COLO829 (cell line): ENCODE results near the gene RALB.
A peak's percentile ranks its signal among the peaks of the same experiment; 100 is the strongest.

Experiments used
- DNase-seq: peaks from one replicate; pipeline ENCODE4 v3.0.0; 2012; ENCODE audit warnings: low spot score

The RALB gene, protein sequence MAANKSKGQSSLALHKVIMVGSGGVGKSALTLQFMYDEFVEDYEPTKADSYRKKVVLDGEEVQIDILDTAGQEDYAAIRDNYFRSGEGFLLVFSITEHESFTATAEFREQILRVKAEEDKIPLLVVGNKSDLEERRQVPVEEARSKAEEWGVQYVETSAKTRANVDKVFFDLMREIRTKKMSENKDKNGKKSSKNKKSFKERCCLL

DNA sequence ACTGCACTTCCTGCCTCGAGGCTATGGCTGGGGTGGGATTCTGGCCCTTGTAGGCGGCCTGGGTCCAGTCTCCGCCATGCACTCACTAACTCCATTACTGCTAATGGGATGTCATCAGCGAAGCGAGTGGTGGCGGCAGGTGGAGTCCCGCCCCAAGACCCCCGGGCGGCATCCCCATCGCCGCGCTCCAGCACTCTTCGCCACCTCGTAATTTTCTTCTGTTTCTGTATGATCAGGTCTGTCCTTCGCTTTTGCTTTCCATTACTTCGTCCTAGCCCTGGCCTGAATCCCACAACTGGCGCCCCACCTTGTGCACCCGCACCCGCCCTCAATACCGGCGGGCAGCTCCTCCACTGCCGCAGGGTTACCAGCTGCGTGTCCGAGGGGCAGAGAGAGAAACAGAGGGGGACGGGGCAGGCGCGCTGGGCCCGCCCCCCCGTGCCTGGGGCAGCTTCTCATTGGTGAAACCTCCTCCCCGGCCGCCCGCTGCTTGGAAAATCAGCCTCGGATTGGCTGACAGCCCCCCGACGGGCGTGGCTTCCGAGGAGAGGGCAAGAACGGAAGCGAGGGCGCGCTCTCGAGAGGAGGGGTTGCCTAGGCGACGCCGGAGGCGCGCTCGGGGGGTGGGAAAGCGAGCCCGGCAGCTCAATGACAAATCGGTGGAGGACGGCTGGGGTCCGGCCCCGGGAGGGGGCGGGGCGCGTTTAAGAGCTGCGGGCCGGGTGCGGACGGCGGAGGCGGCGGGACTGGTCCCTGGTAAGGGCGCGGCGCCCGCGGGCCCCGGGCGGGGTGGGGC lies at the start of gene RALB:
TSS of gene RALB (plus strand) at position 628 of the 796 bp plus-strand sequence. CDS start 25,813 bp downstream, outside the sequence.
- peak; percentile 98 for DNase-seq

DNA sequence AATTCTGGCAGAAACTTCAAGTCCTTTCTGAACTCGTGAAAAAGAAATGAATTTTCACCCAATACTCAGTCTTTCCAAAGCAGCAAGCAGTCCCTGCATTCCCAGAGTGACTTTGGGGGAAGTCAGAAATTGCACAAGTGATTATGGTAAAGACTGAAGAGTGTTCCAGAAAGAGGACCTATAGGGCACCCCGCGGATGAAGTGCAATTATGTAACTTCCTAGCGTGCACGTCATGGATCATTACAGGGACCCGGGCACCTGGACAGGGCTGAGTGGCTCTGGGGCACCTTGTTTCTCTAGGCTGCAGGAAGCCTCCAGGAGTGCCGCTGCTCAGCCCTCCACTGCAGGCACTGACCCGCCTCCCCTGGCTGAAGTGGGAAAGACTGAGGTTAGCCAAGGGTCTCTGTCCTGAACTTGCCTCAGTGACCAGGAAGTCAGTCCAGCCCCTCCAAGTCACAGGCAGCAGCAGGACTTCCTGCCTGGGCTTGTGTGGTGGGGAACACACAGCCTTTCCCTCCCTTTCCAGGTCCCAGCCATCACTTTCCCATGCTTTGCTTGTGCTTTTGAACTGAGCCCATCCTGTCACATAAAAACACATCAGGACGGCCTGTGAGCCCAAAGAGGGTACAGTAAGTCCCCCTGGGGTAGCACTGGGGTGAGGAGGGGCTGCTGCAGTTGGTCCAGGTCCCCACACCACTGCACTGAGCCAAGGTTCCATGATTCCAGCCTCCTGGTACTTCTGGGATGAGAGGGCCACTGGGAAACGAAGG lies 49.2 kb upstream of the RALB start:
- DNase-seq, result no peak

DNA sequence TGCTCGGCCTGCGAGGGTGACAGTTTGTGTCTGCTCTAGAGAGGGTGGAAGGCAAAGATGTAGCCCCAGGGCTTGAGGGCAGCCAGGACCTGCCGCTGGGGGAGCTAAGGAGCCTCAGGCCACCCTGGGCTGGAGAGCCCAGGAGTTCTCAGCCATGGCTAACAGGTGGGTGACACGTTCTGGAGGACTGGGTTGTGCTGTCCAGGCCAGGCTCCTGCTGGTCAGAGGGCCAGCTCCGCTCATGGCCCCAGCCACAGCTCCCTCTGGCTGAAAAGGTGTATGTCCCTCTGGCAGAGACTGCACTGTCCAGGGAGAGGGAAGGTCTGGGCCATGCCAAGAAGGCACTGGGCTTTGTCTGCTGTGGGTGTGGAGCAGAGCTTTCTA lies 48.6 kb upstream of the RALB start:
- no peak for DNase-seq

DNA sequence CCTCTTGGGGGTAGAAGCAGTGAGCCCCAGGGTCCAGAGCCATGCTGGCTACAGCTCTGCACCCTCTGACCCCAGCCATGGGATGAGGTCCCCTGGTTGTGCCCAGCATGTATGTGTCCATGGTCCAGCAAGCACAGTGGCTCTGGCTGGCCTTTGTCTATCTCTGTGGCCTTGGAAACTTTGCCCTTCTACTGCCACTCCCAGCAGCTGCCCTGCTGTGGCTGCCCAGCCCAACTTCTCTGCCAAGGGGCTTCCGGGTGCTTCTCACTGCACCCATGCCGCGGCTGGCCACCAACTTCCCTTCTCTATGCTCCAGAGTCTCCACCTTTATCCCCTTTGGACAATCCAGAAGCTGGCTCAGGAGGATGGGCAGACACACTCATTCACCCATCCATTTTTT lies 48.2 kb upstream of the RALB start:
- DNase-seq, result no peak

DNA sequence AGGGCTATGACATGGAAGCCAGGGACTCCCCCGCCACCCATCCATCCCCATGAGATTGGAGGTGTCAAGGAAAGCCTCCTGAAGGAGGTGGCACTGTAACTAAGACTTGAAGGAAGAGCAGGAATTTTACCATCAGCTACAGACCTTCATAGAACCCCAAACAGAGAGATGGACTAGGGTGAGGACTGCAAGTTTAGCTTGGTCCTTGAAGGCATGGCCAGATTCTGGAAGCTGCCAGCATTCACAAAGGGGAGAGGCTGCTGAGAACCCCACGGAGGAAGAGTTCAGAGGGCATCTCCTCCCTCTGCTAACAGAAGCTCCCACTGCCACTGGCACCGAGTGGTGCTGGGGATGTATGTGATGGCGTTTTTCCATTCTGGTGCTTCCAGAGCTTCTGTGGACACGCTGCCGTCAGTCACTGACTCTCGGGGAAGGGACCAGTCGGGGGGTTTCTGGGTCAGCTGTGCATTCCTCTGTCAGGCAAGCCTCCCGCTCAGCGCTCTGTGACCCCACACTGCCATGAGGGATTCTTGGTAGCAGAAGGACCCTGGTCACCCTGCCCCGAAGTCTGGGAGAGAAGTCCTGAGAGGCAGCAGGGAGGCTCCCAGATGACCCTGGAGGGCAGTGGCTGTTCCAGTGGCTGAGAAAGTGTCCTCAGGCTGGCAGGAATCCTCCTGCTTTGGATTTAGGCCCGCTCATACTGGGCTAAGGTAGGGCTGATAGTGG lies 47.5 kb upstream of the RALB start:
- DNase-seq, result no peak

DNA sequence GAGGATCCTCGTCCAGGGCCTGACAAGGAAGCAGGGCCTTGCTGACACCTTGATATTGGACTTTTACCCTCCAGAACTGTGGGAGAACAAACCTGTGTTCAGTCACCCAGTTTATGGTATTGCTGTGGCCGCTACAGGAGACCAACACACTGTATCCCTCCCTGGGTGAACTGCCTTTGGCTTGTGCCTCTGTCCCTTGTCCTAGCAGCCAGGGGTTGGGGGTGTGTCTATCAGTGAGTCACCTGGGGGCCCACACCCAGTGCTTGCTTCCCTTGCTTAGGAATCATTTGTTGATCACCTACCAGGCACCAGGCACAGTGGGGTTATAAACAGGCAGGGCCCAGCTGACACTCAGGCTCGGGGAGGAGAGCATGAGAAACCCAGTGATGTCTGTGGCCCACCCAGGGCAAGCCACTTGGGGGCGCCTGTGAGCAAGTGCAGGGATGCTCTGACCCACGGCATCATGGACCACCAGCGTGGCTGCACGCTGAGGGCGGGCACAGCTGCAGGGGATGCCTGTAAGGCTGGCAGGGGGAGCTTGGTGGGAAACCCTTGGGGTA lies 46.5 kb upstream of the RALB start:
- DNase-seq, result no peak

DNA sequence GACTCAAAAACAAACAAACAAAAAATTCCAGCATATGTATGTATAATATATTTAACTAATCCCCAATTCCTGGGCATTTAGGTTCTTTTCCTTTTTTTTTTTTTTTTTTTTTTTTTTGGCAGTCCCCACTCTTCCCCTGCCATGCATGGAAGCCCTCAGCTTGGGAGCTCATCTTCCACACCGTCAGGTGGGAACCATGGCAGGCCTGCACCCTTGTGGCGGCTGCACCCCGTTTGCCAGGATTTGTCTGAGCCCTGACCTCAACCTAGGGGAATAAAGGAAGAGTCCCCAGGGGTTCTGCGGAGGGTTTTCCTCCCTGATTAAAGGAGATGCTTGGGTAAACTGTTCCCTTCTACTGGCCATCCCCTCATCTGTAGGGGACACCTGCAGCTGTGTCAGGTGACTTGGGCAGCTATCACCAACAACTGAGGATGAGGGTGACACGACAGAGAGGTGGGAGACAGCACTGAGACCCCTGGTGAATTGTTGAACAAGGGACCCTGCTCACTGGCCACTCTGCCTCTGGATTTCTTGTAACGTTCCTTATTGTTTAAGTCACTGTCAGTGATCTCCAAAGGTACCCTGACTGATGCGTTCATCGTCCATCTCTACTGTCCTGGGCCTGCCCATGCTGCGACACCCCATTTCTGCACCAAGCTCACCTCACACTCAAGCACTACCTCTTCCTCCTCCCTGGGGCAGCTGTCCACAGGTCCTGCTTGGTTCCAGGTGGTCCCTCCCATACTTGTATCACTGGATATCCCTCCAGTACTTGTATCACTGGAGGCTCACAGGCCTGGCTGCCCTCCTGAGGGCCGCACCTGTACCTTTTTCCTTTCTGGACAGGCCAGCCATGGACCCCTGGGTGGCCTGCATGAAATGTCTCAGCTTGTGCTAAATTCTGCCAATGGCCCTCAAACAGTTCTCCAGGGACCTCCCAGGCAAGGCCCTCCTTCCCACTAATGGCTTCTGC lies 44.0 kb upstream of the RALB start:
- DNase-seq, result no peak

DNA sequence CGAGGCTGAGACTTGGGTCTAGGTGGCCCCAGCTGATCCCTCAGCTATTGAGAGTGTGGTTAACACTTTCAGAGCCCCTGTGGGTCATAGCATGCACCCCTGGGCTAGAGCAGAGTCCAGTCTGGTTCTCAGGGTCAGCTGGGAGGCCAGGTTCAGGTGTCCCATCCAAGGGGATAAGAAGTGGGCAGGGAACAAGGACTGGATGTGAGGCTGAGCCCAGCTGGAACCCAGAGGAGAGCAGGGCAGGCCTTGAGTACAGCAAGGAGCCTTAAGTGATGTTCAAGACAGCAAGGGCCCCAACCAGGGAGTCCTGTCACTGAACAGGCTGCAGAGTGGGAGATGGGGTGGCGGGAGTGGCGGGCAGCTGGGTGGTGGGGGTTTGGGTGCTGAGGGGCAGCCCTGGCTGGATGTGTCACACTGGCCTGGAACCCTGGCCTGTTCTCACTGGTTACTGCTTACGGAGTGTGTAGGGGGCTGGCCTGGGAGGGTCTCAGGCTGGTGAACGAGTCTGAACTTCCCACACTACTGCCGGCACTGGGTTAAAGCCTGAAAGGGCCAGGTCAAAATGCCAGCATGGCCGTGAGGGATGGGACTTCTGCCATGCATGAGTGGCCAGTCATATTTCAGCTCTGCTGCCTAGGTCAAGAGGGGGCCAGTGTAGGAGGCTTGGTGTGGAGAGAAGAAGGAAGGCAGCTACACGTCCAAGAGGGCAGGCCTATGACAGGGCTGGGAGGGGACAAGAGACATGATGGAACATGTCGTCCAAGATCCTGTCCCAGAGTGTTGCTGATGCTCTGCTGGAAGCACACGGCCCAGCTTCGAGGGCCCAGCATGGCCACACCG lies 43.0 kb upstream of the RALB start:
- no peak for DNase-seq

DNA sequence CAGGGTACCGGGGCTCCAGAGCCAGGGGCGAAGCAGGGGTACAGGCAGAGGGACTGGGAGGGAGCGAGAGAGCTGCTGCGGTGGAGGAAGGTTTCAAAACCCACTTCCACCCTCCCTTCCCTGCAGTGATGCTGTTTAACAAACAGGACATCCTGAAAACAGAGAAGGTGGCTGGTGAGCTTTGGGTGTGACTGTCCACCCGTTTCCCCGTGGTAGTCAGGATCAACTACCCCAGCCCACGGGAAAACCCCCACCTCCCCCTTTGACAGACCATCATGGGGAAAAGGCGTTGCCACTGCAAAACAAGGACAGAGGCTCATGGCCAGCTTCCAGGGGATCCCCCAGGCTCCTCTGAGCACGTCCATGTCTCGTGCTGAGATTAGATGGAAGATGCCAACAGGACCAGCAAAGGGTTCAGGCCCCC lies 42.4 kb upstream of the RALB start:
- no peak for DNase-seq

DNA sequence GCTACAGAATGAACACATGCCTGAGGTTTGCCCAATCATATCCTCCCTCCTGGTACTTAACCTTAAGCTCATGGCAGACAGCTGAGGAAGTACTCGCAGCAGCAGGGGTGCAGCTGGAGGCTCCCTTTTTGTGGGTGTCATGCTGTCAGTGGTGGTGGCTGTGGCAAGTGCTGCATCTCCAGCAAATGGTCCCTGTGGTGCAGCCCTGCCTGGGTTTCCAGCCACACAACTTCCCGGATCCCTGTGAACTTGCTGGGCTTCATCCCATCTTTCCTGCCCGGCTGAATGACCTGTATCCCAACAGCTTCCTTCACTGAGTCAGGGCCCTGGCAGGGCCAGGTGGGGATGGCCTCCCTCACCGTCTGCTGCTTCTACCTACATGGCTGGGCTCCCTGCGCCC lies 34.5 kb upstream of the RALB start:
- no peak for DNase-seq

DNA sequence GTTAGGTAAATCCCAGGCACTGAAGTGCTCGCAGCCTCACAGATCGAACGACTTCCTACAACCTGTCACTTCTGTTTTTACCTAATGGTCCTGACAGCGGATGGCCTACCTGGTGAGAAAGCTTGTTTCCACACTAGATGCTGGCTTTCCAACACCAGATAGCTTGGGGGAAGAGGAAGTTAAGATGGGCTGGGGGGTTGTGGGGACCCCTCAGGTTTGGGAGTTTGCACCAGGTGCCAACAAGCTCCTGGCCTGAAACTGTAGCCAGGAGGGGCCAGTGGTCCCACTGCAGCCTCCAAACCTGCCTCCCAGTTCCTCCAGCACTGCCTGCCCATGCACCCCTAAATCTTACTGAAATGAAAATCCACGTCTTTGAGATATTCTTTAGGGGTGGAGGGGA lies 33.4 kb upstream of the RALB start:
- no peak for DNase-seq

DNA sequence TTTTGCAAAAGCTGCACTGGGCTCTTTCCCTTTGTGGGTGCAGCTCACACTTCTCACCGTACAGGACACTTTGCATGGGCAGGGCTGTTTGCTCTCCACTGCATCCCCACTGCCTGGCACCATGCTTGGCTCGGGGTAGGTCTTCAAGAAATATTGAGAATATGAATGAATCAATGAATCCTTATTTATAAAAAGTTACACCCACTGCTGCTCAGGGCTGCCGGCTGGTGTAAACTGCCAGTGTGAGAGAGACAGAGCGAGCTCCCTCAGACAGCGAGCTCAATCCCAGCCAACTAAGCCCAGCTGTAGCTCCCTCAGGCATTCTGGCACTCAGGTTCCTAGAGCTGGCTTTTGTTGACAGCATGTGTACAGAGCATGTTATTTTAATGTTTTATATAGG lies 32.9 kb upstream of the RALB start:
- no peak for DNase-seq

DNA sequence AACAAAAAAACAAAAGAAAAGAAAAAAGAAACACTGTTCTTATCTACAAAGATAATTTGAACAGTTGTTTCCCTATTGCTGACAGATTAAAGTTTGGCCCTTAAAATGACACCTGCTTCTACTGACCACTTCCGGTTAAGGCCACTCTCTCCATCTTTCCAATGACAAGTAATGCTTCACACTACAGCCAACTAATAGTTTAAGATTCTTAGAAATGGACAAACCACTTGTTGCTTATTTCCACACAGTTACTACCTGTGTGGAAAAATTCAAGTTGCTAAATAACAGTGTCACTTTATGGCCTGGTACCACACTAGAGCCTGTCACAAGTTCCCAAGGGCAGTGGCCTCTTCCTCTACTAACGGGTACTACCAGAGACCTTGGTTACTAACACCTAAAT lies 31.9 kb upstream of the RALB start:
- no peak for DNase-seq

DNA sequence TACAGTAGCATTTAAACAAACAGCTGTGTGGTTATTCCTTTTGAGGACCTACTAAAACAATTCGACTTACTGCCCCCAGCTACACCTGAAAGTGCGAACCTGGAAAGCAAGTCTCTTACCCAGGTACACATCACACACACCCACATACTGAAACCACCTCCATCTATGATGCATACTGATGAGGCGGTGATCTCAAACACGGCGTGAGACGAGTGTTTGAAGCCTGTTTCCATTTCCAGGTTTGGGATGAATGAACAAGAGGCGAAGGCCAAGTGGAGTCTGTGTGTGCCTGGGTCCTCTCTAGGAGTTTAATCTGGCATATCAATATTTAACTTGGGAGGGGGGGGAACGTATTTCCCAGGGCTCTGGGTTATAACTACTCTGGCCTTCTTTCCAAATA lies 31.0 kb upstream of the RALB start:
- DNase-seq, result no peak

DNA sequence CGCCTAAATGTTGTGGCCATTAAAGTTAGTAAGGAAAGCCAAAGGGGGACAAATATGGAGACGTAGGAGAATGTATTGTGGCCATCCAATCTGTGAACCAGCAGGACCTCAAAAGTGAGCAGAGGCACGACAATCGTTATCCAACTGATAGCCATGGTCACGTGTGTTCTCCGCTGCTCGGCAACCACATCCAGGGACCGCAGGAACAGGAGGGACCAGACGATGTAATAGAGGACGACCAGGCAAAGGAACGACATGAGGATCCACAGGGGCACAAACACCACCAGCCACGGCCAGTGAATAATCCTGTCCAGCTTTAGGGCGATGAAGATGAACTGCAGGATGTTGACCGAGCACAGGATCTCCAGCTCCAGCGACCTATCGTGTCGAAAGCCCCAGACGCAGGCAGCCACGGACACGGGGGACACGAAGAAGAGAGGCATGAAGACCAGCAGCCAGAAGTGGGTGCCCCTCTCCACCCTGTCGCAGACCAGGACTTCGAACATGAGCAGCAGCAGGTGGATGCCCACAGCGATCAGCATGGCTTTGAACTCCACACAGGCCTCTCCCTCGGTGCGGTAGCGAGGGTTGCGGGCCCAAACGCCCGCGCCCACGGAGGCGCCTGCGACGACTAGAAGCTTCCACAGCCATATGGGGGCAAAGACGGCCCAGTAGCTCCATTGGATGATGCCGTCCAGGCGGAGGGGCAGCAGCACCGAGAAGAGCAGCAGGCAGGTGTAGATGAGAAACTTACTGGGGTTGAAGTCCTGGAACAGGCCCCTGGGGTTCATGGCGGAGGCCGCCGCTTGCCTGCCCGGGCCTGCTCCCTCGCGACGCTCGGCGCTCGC lies 30.2 kb upstream of the RALB start:
- no peak for DNase-seq

DNA sequence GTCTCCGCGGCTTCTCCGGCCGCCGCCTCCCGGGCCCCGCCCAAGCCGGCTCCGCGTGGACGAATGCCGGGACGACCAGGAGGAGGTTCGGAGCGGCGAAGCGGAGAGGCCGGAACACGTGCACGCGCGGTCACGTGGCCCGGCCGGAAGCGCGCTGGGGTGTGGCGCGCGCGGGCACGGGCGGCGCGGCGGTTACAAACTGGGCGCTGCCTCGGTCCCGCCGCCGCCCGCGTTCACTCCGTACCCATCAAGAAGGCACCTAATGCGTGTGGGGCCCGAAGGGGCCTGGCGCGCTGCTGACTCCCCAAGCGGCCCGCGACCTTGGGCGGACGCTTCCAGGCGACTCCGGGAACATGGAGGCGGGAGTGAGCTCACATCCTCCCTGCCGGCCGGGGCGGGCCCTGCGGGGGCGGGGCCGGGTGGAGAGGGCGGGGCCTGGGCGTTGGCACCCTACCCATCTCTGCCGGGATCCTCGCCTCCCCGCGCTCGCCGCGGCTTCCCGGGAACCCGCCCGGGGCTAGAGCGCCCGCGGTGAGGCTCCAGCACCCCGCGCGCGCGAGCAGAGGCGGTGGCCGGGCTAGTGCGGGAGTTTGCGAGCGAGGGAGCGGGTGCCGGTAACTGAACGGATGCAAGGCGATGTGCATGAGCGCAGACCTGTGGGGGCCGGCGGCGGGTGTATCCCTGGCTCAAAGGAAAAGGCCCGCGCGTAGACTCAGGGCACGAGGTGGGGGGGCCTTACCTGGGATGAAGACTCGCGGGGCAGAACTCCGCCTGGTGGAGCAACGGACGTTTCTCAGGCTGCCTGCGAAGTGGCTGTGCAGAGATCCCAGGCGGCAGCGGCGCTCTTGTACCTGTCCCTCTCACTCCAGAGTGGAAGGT lies 29.4 kb upstream of the RALB start, which contains the start of gene TMEM185B:
TSS of gene TMEM185B (minus strand) at position 367 of the 879 bp plus-strand sequence. CDS start 424 bp downstream, outside the sequence.
- peak; percentile 87 for DNase-seq

DNA sequence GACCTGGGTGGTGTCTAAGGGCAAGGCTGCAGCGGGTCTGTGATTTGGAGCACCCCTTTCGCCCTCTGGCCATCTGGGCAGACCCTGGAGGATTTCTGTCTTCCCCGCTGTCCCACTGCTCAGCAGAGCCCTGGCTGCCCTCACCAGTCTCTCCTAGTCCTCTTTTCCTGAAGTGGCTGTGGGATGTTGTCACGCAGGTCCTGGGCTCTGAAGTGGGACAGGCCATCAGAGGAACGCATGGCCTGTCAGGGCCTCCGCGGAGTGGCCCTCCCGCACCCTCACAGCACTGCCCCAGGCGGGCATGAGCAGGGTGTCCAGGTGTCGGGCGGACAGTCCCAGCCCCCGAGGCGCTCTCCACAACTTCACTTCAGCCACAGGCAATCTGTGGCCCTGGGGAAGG lies 28.4 kb upstream of the RALB start:
- DNase-seq, result no peak
